SH-SY5Y (cell line): ENCODE data around the gene RPP14.

Source experiments
- GATA2 ChIP-seq: IDR thresholded peaks from 2 replicates; pipeline ENCODE4 v1.6.1; 2011; ENCODE audit warnings: mild to moderate bottlenecking, low read depth, low read length
- GATA3 ChIP-seq: IDR thresholded peaks from 2 replicates; pipeline ENCODE4 v1.6.1; 2011; ENCODE audit warnings: low read depth, mild to moderate bottlenecking, low read length, moderate library complexity

The RPP14 gene

DNA sequence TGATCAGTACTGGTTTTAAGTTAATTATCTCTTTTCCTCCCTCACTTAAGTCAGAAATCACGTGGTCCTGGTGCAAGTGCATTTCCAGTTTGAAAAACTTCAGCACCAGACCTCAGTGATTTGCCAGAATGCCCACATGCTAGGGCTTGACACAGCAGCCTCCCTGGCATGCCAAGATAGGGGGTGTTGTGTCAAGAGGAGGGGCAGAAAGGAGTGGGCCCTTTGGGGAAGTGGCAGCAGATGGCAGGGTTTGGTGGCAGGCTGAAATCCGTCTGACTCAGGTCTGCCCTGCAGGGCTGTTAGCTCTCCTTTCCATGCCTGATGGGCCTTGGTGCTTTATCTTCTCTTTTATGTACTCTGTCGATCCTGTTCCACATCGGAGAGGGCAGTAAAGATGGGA is 50.0 kb downstream of the RPP14 start:
- TF ChIP-seq GATA2 (no peak), GATA3 (no peak)

DNA sequence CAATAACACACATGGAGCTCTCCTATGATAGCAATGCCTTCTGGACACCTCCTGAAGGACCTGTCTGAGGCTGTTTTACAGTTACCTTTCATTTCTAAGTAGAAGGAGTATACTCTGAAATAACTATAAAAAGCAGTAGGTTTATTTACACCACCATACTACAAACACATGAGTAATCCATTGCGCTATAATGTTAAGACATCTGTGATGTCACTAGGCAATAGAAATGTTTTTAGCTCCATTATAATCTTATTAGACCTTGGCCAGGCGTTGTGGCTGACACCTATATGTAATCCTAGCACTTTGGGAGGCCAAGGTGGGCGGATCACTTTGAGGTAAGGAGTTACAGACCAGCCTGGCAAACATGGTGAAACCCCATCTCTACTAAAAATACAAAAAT is 51.4 kb downstream of the RPP14 start:
- TF ChIP-seq GATA3 (no peak), GATA2 (no peak)

DNA sequence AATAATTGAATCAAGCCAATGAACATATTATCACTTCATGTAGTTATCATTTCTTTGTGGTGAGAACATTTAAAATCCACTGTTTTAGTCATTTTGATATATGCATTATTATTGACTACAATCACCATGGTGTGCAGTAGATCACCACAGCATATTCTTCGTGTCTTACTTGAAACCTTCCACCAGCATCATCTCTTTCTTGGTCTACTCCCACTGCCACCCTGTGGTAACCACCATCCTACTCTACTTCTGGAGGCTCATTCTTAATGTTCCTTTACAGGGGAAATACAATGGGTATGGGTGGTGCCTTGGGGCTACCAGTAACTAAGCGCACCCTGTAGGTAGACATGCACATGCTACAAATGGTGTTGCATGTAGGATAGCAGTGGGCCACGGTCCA is 52.0 kb downstream of the RPP14 start:
- TF ChIP-seq GATA2 (no peak), GATA3 (no peak)

DNA sequence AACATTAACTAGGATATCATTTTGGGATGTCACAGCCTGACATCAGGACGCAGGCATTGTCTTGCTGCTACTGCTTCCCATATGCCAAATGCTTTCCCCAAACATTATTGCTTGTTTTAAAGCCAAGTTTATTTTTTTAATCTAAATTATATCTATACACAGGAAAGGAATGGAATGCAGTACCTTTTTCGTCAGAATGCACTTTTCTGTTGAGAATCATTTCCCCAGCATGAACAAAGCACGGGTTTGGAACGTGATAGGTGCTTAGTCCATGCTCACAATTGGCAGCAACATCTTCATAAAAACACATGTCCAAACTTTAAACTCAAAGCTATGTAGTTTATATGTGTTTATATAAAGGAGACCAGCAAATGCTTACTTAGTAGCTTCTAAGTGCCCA is 52.8 kb downstream of the RPP14 start:
- TF ChIP-seq GATA3 (no peak), GATA2 (no peak)

DNA sequence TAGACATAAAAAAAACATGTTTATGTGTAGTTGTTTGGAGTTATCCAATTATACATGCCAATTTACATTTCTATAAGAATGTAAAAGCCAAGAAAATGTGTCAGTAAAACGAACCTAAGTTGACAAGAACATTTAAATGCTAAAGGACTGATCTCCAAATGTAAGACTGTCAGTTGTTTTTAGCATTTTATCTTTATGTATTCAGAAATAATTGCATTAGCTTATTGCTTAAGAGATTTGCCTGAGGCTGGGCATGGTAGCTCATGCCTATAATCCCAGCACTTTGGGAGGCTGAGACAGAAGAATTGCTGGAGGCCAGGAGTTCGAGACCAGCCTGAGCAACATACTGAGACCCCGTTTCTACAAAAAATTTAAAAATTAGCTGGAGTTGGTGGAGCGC is 53.6 kb downstream of the RPP14 start:
- TF ChIP-seq GATA2: no peak
- TF ChIP-seq GATA3: no peak

DNA sequence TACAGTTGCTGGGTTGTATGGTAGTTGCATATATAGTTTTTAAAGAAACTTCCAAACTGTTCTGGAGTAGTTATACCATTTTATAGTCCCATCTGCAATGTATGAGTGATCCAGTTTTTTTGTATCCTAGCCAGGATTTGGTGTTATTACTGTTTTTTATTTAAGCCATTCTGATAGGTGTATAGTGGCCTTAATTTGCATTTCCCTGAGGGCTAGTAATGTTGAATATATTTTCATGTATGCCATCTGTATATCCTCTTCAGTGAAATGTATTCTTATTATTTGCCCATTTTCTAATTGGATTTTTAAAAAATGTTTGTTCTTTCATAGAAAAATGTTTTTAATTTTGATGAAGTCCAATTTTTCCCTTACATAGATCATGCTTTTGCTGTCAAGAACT is 55.8 kb downstream of the RPP14 start:
- TF ChIP-seq GATA3: no peak
- TF ChIP-seq GATA2: no peak

DNA sequence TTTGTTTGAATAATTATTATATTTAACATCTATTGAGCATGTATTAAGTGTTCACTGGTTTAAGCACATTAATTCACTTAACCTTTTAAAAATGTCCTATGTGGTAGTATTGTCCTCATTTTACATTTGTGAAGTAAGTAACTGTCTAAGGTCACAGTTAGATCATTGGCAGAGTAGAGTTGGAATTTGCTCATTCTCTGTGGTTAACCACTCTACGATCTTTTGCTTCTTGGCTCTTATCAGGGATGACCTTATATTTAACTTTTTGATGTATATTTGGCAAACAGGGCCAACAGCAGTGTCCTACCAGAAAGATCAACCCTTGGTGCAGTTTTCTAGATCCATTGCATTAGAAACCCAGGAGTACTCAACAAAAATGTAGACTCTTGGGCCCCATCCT is 60.7 kb downstream of the RPP14 start:
- TF ChIP-seq GATA3 (no peak), GATA2 (no peak)

DNA sequence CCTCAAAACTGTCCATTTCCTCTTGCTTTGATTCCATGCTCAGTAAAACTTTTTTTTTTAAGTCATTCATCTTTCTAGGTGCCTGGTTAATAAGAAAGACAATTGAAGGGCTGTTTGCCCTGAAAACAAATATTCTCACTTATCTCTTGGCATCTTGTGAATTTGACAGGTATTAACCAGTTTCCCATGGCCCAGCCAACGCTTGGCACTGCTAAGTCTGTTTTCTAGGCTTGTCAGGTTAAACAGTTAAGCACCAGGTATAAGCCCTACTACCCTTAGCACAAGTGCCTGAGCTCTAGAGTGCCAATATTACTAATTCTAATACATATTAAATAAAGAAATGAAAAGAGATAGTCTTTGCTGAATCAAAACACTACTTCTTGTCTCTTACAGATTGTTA is 63.0 kb downstream of the RPP14 start:
- TF ChIP-seq GATA2 (no peak), GATA3 (no peak)
